ENCODE measurements around the gene DYNC2LI1.

DYNC2LI1 gene

GRCh38 chr2:43853141-43854081 is 79.6 kb downstream of the DYNC2LI1 start:
- no peaks in the 10 kb centered on the region for H3K79me2 ChIP-seq (ENCODE audit: insufficient read depth, low read length)
- H4K20me1 ChIP-seq (ENCODE audit: low read depth, low read length): no peaks in the 10 kb centered on the region
- H3K36me3 ChIP-seq (ENCODE audit: low read length): no peaks in the 10 kb centered on the region
- TF ChIP-seq EZH2phosphoT487 (conservative IDR thresholded peaks at IDR 0.05; ENCODE audit: low read length): no peak
- TF ChIP-seq CTCF (IDR thresholded peaks at IDR 0.05; ENCODE audit: insufficient read depth, low read length, poor library complexity, severe bottlenecking): no peak
- no peak overlapping the region for H3K27ac ChIP-seq (ENCODE audit: low read depth, low read length)
- H3K4me3 ChIP-seq (ENCODE audit: insufficient read depth, low read length, poor library complexity, severe bottlenecking): no peak overlapping the region
- no peak overlapping the region for H3K4me2 ChIP-seq (ENCODE audit: low read depth, low read length, poor library complexity, severe bottlenecking)
- no peaks in the 10 kb centered on the region for H3K27me3 ChIP-seq (ENCODE audit: low read length)
- no peak overlapping the region for H2AFZ ChIP-seq (ENCODE audit: low read depth, low read length, severe bottlenecking)
- no peaks in the 10 kb centered on the region for H3K9me2 ChIP-seq (replicated peaks; ENCODE audit: insufficient read depth, low read length)
- H3K9me3 ChIP-seq (ENCODE audit: insufficient read depth, low read length): no peaks in the 10 kb centered on the region
- H3F3A ChIP-seq (ENCODE audit: insufficient read depth): no peaks in the 10 kb centered on the region
- H3K9ac ChIP-seq (ENCODE audit: low read length): no peak overlapping the region

DNA sequence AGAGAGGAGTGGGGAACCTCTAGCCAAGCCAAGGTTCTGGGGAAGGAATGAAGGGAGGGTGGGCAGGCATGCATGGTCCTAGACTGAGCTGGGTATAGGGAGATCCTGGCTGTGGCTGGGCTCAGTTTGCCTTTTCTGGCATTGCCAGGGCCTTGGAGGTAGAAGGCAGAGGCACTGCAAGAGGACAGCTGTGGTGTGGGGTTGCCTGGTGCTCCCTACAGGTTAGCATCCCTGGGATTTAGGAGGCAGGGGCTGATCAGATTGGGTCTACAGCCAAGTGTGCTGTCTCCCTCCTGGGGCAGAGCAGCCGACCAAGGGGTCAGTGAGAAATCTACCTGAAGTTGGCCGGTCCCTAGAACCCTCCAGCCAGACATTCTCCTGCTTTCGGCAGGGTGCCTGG is 80.8 kb downstream of the DYNC2LI1 start:
- Histone ChIP-seq H3K27ac (ENCODE audit: low read depth, low read length) (no peak overlapping the region), H3K4me3 (ENCODE audit: insufficient read depth, low read length, poor library complexity, severe bottlenecking) (no peak overlapping the region), H3F3A (ENCODE audit: insufficient read depth) (no peaks in the 10 kb centered on the region), H3K4me2 (ENCODE audit: low read depth, low read length, poor library complexity, severe bottlenecking) (no peak overlapping the region), H3K9ac (ENCODE audit: low read length) (no peak overlapping the region), H3K27me3 (ENCODE audit: low read length) (no peaks in the 10 kb centered on the region), H2AFZ (ENCODE audit: low read depth, low read length, severe bottlenecking) (no peak overlapping the region), H3K9me3 (ENCODE audit: insufficient read depth, low read length) (no peaks in the 10 kb centered on the region), H4K20me1 (ENCODE audit: low read depth, low read length) (no peaks in the 10 kb centered on the region), H3K79me2 (ENCODE audit: insufficient read depth, low read length) (no peaks in the 10 kb centered on the region), H3K36me3 (ENCODE audit: low read length) (no peaks in the 10 kb centered on the region), H3K9me2 (replicated peaks; ENCODE audit: insufficient read depth, low read length) (no peaks in the 10 kb centered on the region)
- TF ChIP-seq CTCF (IDR thresholded peaks at IDR 0.05; ENCODE audit: insufficient read depth, low read length, poor library complexity, severe bottlenecking) (no peak), EZH2phosphoT487 (conservative IDR thresholded peaks at IDR 0.05; ENCODE audit: low read length) (no peak)

GRCh38 chr2:43855292-43855691 is 81.5 kb downstream of the DYNC2LI1 start:
- no peak for TF ChIP-seq EZH2phosphoT487 (conservative IDR thresholded peaks at IDR 0.05; ENCODE audit: low read length)
- TF ChIP-seq CTCF (IDR thresholded peaks at IDR 0.05; ENCODE audit: insufficient read depth, low read length, poor library complexity, severe bottlenecking): no peak
- H3K9ac ChIP-seq (ENCODE audit: low read length): no peak overlapping the region
- H3K36me3 ChIP-seq (ENCODE audit: low read length): no peaks in the 10 kb centered on the region
- H4K20me1 ChIP-seq (ENCODE audit: low read depth, low read length): no peaks in the 10 kb centered on the region
- no peaks in the 10 kb centered on the region for H3F3A ChIP-seq (ENCODE audit: insufficient read depth)
- H3K9me2 ChIP-seq (replicated peaks; ENCODE audit: insufficient read depth, low read length): no peaks in the 10 kb centered on the region
- H3K9me3 ChIP-seq (ENCODE audit: insufficient read depth, low read length): no peaks in the 10 kb centered on the region
- H3K79me2 ChIP-seq (ENCODE audit: insufficient read depth, low read length): no peaks in the 10 kb centered on the region
- H3K27ac ChIP-seq (ENCODE audit: low read depth, low read length): no peak overlapping the region
- H3K27me3 ChIP-seq (ENCODE audit: low read length): no peaks in the 10 kb centered on the region
- no peak overlapping the region for H3K4me3 ChIP-seq (ENCODE audit: insufficient read depth, low read length, poor library complexity, severe bottlenecking)
- no peak overlapping the region for H3K4me2 ChIP-seq (ENCODE audit: low read depth, low read length, poor library complexity, severe bottlenecking)
- no peak overlapping the region for H2AFZ ChIP-seq (ENCODE audit: low read depth, low read length, severe bottlenecking)

Measured in SU-DHL-6 (cell line).